Fibroblast of the aortic adventitia (primary cell): ENCODE measurements around the gene CLEC12A. TPM values are rescaled to one million over a fixed set of nuclear protein-coding genes. Genes with fewer than 3 reads are reported as not detected.
A peak's percentile ranks its signal among the peaks of the same experiment; 100 is the strongest.

ENCODE experiments used
- DNase-seq: peaks from one replicate; pipeline ENCODE4 v3.0.0-alpha.2; 2010; ENCODE audit warnings: low read depth
- H3K4me3 ChIP-seq: 2 replicates; pipeline ENCODE4 v1.5.1; 2011; ENCODE audit warnings: low read depth, mild to moderate bottlenecking, control low read depth, low read length, moderate library complexity
- total RNA-seq: library from RNA; depleted of rRNA; stranded (reverse); fragments of >200 nt; gene quantifications from 2 replicates; pipeline ENCODE4 v1.2.3, GENCODE V29; 2012; ENCODE audit warnings: low replicate concordance
- TF ChIP-seq, protein P1 (sequence below): IDR thresholded peaks from 2 replicates; pipeline ENCODE4 v1.5.1; 2011; ENCODE audit warnings: mild to moderate bottlenecking, low read length, control low read depth, inconsistent platforms; ENCODE audit not compliant: insufficient read depth

CLEC12A gene
- total RNA-seq, 1 donor = not detected

DNA sequence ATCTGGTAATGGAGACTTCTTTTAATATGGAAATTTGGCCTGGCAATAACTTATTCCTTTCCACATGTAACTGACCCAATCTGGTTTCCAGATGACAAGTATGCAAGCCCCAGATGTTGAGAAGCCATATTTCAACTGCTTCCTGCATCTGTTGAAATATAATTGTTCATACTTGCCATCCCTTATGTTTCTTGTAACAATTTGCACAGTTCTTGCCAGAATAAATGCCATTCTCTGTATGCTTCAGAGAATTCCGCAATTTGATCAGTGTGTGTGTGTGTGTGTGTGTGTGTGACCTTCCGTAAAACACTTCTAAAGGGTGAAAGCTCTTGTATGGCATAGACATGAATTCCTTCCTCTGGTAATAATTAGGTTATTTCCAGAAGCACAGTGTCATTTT lies 37.3 kb upstream of the CLEC12A start:
- TF ChIP-seq, protein P1, sequence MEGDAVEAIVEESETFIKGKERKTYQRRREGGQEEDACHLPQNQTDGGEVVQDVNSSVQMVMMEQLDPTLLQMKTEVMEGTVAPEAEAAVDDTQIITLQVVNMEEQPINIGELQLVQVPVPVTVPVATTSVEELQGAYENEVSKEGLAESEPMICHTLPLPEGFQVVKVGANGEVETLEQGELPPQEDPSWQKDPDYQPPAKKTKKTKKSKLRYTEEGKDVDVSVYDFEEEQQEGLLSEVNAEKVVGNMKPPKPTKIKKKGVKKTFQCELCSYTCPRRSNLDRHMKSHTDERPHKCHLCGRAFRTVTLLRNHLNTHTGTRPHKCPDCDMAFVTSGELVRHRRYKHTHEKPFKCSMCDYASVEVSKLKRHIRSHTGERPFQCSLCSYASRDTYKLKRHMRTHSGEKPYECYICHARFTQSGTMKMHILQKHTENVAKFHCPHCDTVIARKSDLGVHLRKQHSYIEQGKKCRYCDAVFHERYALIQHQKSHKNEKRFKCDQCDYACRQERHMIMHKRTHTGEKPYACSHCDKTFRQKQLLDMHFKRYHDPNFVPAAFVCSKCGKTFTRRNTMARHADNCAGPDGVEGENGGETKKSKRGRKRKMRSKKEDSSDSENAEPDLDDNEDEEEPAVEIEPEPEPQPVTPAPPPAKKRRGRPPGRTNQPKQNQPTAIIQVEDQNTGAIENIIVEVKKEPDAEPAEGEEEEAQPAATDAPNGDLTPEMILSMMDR = no peak
- no peak overlapping the region for H3K4me3 ChIP-seq
- no peak for DNase-seq

DNA sequence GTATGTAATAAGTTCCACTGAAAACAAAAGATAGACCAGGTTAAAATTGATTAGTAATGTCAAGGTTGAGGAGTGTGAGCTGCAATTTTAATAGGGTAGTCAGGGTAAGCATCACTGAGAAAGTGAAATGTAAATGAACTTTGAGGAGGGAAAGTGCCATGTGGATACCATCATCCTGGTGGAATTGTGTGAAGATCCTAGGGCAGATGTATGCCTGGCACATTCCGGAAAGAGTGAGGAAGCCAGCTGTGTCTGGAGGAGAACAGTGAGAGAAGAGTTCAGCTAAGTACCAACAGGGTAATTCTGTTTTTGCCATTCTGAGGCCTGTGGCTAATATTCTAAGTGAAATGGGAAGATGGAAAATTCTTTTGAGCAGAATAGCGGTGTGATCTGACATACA lies 36.2 kb upstream of the CLEC12A start:
- TF ChIP-seq, protein P1 = no peak
- H3K4me3 ChIP-seq = no peak overlapping the region
- DNase-seq = no peak

DNA sequence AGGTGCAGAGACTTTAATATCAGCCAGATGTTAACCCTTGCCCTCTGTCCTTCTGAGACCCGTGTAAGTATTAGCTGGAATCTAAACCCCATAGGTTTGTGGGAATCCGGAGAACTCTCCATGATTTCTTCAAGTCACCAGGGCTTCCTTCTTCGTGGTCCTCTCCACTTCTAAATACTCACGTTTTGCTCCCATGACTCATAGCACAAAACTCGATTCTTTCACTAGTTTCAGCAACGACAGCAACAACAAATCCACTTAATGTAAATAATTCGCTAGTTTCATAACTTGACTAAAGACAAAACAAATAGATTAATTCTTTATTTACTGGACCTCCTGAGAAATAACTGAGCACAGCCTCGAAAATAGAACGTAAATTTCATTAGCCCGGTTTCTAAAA lies 34.6 kb upstream of the CLEC12A start:
- TF ChIP-seq, protein P1 = no peak
- no peak for DNase-seq
- H3K4me3 ChIP-seq = no peak overlapping the region

DNA sequence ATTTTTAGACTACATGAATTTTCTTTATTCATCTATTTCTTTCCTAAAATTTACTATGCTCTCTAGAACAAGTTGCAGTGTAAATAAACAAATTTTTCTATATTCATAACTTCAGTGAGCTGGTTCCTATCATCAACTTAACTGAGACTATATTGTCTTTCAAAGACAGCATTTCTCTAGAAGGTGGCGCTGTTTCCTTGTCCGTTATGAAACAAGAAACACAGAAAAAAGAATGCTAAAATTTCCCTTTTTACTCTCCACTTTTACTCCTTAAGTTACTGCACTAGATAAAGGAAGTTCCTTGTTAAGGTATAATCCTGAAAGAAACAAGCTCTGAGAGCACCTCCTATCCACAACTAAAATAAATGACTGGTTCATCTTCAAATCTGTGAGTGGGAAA lies 30.8 kb upstream of the CLEC12A start:
- peak; percentile 4 for DNase-seq
- H3K4me3 ChIP-seq = no peak overlapping the region
- TF ChIP-seq, protein P1 = peak; percentile 41

DNA sequence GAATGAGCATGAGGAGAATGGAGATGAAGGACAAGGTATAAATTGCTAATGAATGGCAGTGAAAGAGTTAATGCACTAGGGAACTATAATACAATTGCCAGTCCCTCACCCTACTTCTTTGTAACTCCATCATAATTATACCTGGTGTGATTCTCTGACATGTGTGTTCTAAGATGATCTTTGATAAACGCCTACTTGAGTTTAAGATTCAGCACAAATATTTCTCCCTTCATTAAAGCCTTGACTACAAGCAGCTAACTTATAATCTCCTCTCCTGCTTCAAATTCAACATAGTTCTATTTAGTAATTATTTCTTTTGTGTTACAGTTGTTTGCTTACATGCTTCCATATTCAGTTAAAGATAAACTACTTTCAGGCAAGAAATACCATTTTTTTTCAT lies 29.4 kb upstream of the CLEC12A start:
- TF ChIP-seq, protein P1 = no peak
- DNase-seq = no peak
- H3K4me3 ChIP-seq = no peak overlapping the region

DNA sequence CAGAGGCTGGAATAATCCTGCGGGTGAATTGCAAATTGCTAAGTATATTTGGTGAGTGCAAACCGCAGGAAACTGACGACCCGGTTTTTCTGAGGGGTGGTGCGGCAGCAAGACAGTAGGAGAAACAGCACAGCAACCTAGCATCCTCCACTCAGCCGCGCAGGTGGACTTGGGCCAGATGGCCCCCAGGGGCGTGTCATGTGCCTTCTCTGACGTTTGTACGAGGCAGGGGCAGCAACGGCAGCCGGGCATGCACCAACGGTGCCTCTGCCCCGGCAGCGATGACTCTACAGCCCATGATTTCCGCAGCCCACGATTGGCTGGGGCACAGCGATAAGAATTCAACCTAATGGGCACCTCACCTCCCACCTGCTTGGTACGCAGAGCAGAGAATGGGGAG lies 28.0 kb upstream of the CLEC12A start:
- TF ChIP-seq, protein P1 = no peak
- H3K4me3 ChIP-seq = no peak overlapping the region
- DNase-seq = no peak

DNA sequence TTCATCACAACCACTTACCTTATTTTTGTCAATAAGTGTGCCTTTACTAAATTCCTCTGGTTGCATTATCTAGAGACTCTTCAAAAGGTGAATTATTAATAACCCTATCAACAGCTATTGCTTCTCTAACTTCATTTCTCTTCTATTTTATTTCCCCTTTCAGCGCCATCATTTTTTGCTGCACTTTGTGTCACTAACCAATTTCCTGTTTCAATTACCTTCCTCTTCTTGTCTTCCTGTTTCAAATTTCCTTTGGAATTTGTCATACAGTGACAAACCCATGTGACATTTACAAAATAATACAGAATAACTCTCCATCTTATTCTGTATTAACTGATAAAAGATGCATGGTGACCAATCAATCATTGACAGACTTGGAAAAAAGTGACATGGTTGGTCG lies 26.8 kb upstream of the CLEC12A start:
- no peak overlapping the region for H3K4me3 ChIP-seq
- TF ChIP-seq, protein P1 = no peak
- DNase-seq = no peak
